ENCODE results near the gene SF3A1. TPM values are rescaled to one million over a fixed set of nuclear protein-coding genes. Genes with fewer than 3 reads are reported as not detected.

Gene SF3A1
- total RNA-seq, 1 experiment from 2014 or later = 230 TPM

- H3K9ac ChIP-seq (ENCODE audit: low read length) = no peak overlapping the region
- H3K9me3 ChIP-seq (ENCODE audit: control insufficient read depth in 1 of 2, insufficient read depth in 1 of 2, low read depth in 1 of 2, low read length in 2 of 2) = no peaks in the 10 kb centered on the region
- H4K20me1 ChIP-seq (ENCODE audit: insufficient read depth) = no peaks in the 10 kb centered on the region
- no peak overlapping the region for H3K4me3 ChIP-seq (replicated peaks in 1 of 2; ENCODE audit: low read depth in 1 of 2, low read length in 2 of 2)
- no peaks in the 10 kb centered on the region; a peak in 2 of 4 replicates for H3K36me3 ChIP-seq (ENCODE audit: control insufficient read depth in 1 of 2, insufficient read depth in 2 of 2, low read length in 2 of 2)
- no peak overlapping the region for H3K4me2 ChIP-seq (ENCODE audit: low read length)
- BruUV-seq (replicated peaks) = no TSS peak
- ChIA-PET POLR2A (no interaction called here), RAD21 (ENCODE audit: low non-redundant PET in 1 of 2, low total read pairs in 2 of 2, uncharacterized antibody in 2 of 2, unreplicated experiment in 2 of 2) (no interaction called here), CTCF (no interaction called here)
- H3K27ac ChIP-seq (ENCODE audit: low read depth, low read length) = no peak overlapping the region
- no peaks in the 10 kb centered on the region for H3K9me2 ChIP-seq (ENCODE audit: insufficient read depth)
- ATAC-seq (no peak), DNase-seq (ENCODE audit: low read depth, low spot score) (no peak)
- peaks cover 44 to 48% of the 10 kb centered on the region in 2 experiments for H3K4me1 ChIP-seq (ENCODE audit: control insufficient read depth in 1 of 2, insufficient read depth in 2 of 2, low read length in 2 of 2)
- TF ChIP-seq RAD21 (IDR thresholded peaks at IDR 0.05; ENCODE audit: low read depth) (no peak), MAX (IDR thresholded peaks at IDR 0.05) (no peak), POLR2AphosphoS5 (IDR thresholded peaks at IDR 0.05; ENCODE audit: low read depth, low read length) (no peak), ZNF274 (IDR thresholded peaks at IDR 0.05; ENCODE audit: low read depth, low read length) (no peak), ELF1 (IDR thresholded peaks at IDR 0.05; ENCODE audit: borderline replicate concordance, low read depth) (no peak), JUND (IDR thresholded peaks at IDR 0.05) (no peak), SP1 (IDR thresholded peaks at IDR 0.05; ENCODE audit: low read depth) (no peak), EZH2phosphoT487 (IDR thresholded peaks at IDR 0.05; ENCODE audit: borderline replicate concordance) (no peak), YY1 (IDR thresholded peaks at IDR 0.05; ENCODE audit: extremely low read depth, insufficient replicate concordance, low read depth, low read length) (no peak), ZBTB33 (IDR thresholded peaks at IDR 0.05; ENCODE audit: extremely low read depth, insufficient replicate concordance, low read length) (no peak), REST (IDR thresholded peaks at IDR 0.05; ENCODE audit: low read depth) (no peak), CTCF (IDR thresholded peaks at IDR 0.05 in 2 of 3, conservative IDR thresholded peaks at IDR 0.05 in 1 of 3; ENCODE audit: borderline replicate concordance in 1 of 3, insufficient read depth in 1 of 3, low read depth in 2 of 3, low read length in 2 of 3) (no peak), POLR2A (IDR thresholded peaks at IDR 0.05; ENCODE audit: borderline replicate concordance, extremely low read depth, insufficient read depth, insufficient read length) (no peak), CBX3 (IDR thresholded peaks at IDR 0.05; ENCODE audit: low read depth) (no peak), ZFX (IDR thresholded peaks at IDR 0.05) (no peak), FOSL1 (IDR thresholded peaks at IDR 0.05; ENCODE audit: low read depth) (no peak), CEBPB (IDR thresholded peaks at IDR 0.05; ENCODE audit: low read depth) (no peak), SRF (IDR thresholded peaks at IDR 0.05; ENCODE audit: low read depth) (no peak)
- intact Hi-C loops (cut with micrococcal nuclease) = no loop called here
- H2AFZ ChIP-seq (ENCODE audit: low read depth, low read length, poor library complexity, severe bottlenecking) = no peak overlapping the region
- H3K79me2 ChIP-seq (ENCODE audit: insufficient read depth, low read length) = no peaks in the 10 kb centered on the region
- no peaks in the 10 kb centered on the region for H3K27me3 ChIP-seq (ENCODE audit: insufficient read depth, low read length)
These were observed 57.4 kb downstream of the SF3A1 start for GRCh38 chr22:30299322-30299721.
